Measurements from ENCODE around the gene TNRC6A. TPM values are rescaled to one million over a fixed set of nuclear protein-coding genes. Genes with fewer than 3 reads are reported as not detected.

TNRC6A gene
- total RNA-seq, 2 experiments from 2014 or later = 30.3 to 33.9 TPM

- Mint-ChIP-seq H3K36me3 (no peaks in the 10 kb centered on the region), H3K27ac (no peak overlapping the region), H3K9me3 (no peaks in the 10 kb centered on the region), H3K27me3 (peaks cover 5% of the 10 kb centered on the region), H3K4me1 (no peaks in the 10 kb centered on the region), H3K4me3 (no peak overlapping the region)
- no peak for DNase-seq
Measured at GRCh38 chr16:24871891-24872290, 142.4 kb downstream of the TNRC6A start.

- no peak overlapping the region for H3K4me3 Mint-ChIP-seq
- no peak for DNase-seq
- no peak overlapping the region for H3K27ac Mint-ChIP-seq
- no peaks in the 10 kb centered on the region for H3K9me3 Mint-ChIP-seq
- H3K27me3 Mint-ChIP-seq = peaks cover 5% of the 10 kb centered on the region
- no peaks in the 10 kb centered on the region for H3K4me1 Mint-ChIP-seq
- H3K36me3 Mint-ChIP-seq = no peaks in the 10 kb centered on the region
Measured at GRCh38 chr16:24873028-24873427, 143.6 kb downstream of the TNRC6A start.

GRCh38 chr16:24875466-24875865, 146.0 kb downstream of the TNRC6A start:
- Mint-ChIP-seq H3K27me3 (peaks cover 5% of the 10 kb centered on the region), H3K27ac (no peak overlapping the region), H3K9me3 (peaks cover 3% of the 10 kb centered on the region), H3K36me3 (no peaks in the 10 kb centered on the region), H3K4me1 (no peaks in the 10 kb centered on the region), H3K4me3 (no peak overlapping the region)
- DNase-seq = no peak

Other genes starting within 250 kb of the TNRC6A start
- 10 to 100 TPM; 65.1 to 66.4 TPM for gene RBBP6, start 190.1 kb upstream of the TNRC6A start, total RNA-seq
- under 1 TPM in 1 of 2 experiments, not detected in 1; 0.10 TPM for gene SLC5A11, start 116.3 kb downstream of the TNRC6A start, total RNA-seq